T-cell (primary cell): ENCODE data around the gene ABCA3. TPM values are rescaled to one million over a fixed set of nuclear protein-coding genes. Genes with fewer than 3 reads are reported as not detected.

Source experiments
- ATAC-seq, 4 experiments: fragments of 200-7000 bp in 3 of 4; fragments of 150-1000 bp in 1 of 4; cut with Tn5 transposase; replicated peaks in 1 of 4; 1 replicate in 3 of 4; 2 replicates in 1 of 4; pipeline ENCODE4 v1.10.0; 2021; ENCODE audit warnings: moderate library complexity in 3 of 4, mild to moderate bottlenecking in 2 of 4, moderate number of reproducible peaks in 1 of 4
- CTCF ChIA-PET, 2 donors: fragments of 300-600 bp; sonication (Branson Sonifier 250); formaldehyde crosslinking; loops; one replicate each; lab custom pipeline; 2022; ENCODE audit warnings: antibody characterized with exemption in 2 of 2; lab: Charles Lee
- POLR2A ChIA-PET, 2 donors: fragments of 300-600 bp; sonication (Branson Sonifier 250); formaldehyde crosslinking; loops; one replicate each; lab custom pipeline; 2022; ENCODE audit warnings: antibody characterized with exemption in 2 of 2; lab: Charles Lee
- DNase-seq, 35 experiments: peaks; one replicate each; pipeline versions ENCODE4 v3.0.0 to v3.0.0-alpha.2; 2013 to 2023
- H3K27ac ChIP-seq: one replicate; pipeline ENCODE4 v1.5.1; 2013; ENCODE audit warnings: low read length
- H3K27me3 ChIP-seq, 2 experiments: replicated peaks in 1 of 2; 1 replicate in 1 of 2; 2 replicates in 1 of 2; pipeline versions ENCODE4 v1.6.1 to v1.7.0; 2013; ENCODE audit warnings: low read length in 1 of 2, mixed read lengths in 1 of 2; ENCODE audit not compliant: control insufficient read depth in 2 of 2, insufficient read depth in 2 of 2; ENCODE audit errors: extremely low read depth in 1 of 2
- H3K36me3 ChIP-seq, 2 donors: 1 replicate in 1 of 2; 2 replicates in 1 of 2; pipeline versions ENCODE4 v1.6.1 to v1.7.0; 2013; ENCODE audit warnings: low read length in 1 of 2; ENCODE audit not compliant: control insufficient read depth in 2 of 2, insufficient read depth in 1 of 2; ENCODE audit errors: extremely low read depth in 1 of 2
- H3K4me1 ChIP-seq, 2 experiments: 1 replicate in 1 of 2; 2 replicates in 1 of 2; pipeline versions ENCODE4 v1.6.1 to v1.7.0; 2013; ENCODE audit warnings: low read length in 2 of 2, mixed read lengths in 1 of 2; ENCODE audit not compliant: insufficient read depth in 2 of 2, control insufficient read depth in 1 of 2; ENCODE audit errors: extremely low read depth in 1 of 2
- H3K4me3 ChIP-seq, 2 donors: 1 replicate in 1 of 2; 2 replicates in 1 of 2; pipeline versions ENCODE4 v1.5.1 to v1.7.0; 2013; ENCODE audit warnings: mild to moderate bottlenecking in 2 of 2, low read length in 1 of 2, moderate library complexity in 1 of 2; ENCODE audit not compliant: control insufficient read depth in 1 of 2; ENCODE audit errors: extremely low read depth in 1 of 2
- H3K9me3 ChIP-seq: 2 replicates; pipeline ENCODE4 v1.7.0; 2013
- H3K27ac Mint-ChIP-seq, 2 donors: one replicate each; pipeline ENCODE4 v1.8.0; 2020 to 2021; ENCODE audit warnings: mild to moderate bottlenecking in 2 of 2, mixed read lengths in 2 of 2
- H3K27me3 Mint-ChIP-seq, 2 donors: one replicate each; pipeline ENCODE4 v1.8.0; 2021 to 2022; ENCODE audit warnings: mixed read lengths in 2 of 2
- H3K36me3 Mint-ChIP-seq: one replicate; pipeline ENCODE4 v1.8.0; 2021; ENCODE audit warnings: mixed read lengths
- H3K4me1 Mint-ChIP-seq, 3 donors: one replicate each; pipeline ENCODE4 v1.8.0; 2020 to 2022; ENCODE audit warnings: mixed read lengths in 3 of 3, mild to moderate bottlenecking in 1 of 3
- H3K4me3 Mint-ChIP-seq, 3 donors: one replicate each; pipeline ENCODE4 v1.8.0; 2020 to 2022; ENCODE audit warnings: mild to moderate bottlenecking in 3 of 3, mixed read lengths in 3 of 3, moderate library complexity in 3 of 3
- H3K9me3 Mint-ChIP-seq, 3 donors: one replicate each; pipeline ENCODE4 v1.8.0; 2020 to 2022; ENCODE audit warnings: mixed read lengths in 3 of 3
- WGBS: methylation state at CpG from one replicate; pipeline ENCODE4 v1.1.5; 2013; ENCODE audit warnings: missing lambda C conversion rate; ENCODE audit not compliant: insufficient coverage; 5-methylcytosine and 5-hydroxymethylcytosine counted together
- total RNA-seq, 35 experiments: library from RNA in 6 of 35; stranded (reverse) in 6 of 35; fragments of 120-200 nt in 1 of 35; gene quantifications; one replicate each; pipeline versions ENCODE4 v1.2.1 to v1.2.4 and lab custom pipeline; 2013 to 2026

Gene ABCA3
- total RNA-seq, 5 donors from 2014 or later (not counting 1 experiment from before 2014, with no cell fraction given), result 6.6 to 11.1 (median 9.9) TPM

DNA sequence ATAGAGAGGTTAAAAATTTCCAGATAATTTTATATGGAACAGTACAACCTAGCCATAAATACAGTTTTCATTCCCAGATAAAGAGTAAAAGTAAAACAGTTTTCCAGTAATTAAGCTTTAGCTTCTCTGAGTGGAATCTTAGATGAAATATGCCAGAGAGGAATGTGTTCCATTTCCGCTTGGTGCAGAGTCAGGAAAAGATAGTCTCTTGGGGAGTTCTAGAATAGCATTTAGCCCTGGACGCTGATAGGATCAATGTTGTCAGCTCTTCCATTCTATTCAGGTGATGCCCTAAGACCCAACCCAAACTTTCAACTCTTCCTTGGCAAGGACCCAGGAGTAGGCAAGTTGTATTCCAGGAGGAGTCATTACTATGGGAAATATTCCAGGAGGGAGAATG is 30.9 kb upstream of the ABCA3 start:
- Histone ChIP-seq H3K4me1 (no peaks in the 10 kb centered on the region), H3K4me3 (no peak overlapping the region), H3K9me3 (no peaks in the 10 kb centered on the region), H3K27me3 (peaks cover 4 to 14% of the 10 kb centered on the region in 2 experiments), H3K27ac (no peak overlapping the region), H3K36me3 (no peaks in the 10 kb centered on the region)
- ChIA-PET POLR2A (no interaction called here), CTCF (no interaction called here)
- Mint-ChIP-seq H3K4me1 (no peaks in the 10 kb centered on the region), H3K27ac (peak overlapping the region in 1 of 2 donors; percentile 15), H3K4me3 (no peak overlapping the region), H3K9me3 (no peaks in the 10 kb centered on the region), H3K27me3 (peaks cover 23 to 26% of the 10 kb centered on the region in 2 donors), H3K36me3 (no peaks in the 10 kb centered on the region)
- DNase-seq (no peak), ATAC-seq (no peak)
- no CpG with 5 or more reads among the region's 2 CpGs for WGBS

DNA sequence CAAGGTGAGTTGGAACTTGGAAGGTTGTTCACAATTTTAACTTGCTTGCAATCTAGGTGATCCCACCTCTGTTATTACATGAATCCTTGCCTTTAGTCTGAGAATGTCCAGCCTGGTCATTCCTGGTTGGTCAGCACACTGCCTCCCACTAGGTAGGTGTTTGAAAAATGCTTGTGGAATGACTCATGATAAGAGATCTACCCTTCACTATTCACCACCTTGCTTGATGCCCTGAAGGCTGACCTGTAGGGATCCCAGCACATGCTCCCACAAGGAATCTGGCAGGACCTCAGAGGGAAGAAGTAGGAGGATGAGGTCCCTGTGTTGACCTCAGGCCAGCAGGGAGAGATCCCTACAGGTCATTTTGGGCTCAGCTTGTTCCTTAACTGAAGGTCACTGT is 30.2 kb upstream of the ABCA3 start:
- ATAC-seq, result no peak
- Histone ChIP-seq H3K4me1 (no peaks in the 10 kb centered on the region), H3K27ac (no peak overlapping the region), H3K9me3 (no peaks in the 10 kb centered on the region), H3K4me3 (no peak overlapping the region), H3K36me3 (no peaks in the 10 kb centered on the region), H3K27me3 (peaks cover 4 to 14% of the 10 kb centered on the region in 2 experiments)
- peaks cover 26 to 28% of the 10 kb centered on the region in 2 donors for H3K27me3 Mint-ChIP-seq
- H3K4me3 Mint-ChIP-seq, result no peak overlapping the region
- H3K36me3 Mint-ChIP-seq, result no peaks in the 10 kb centered on the region
- CTCF ChIA-PET, result no interaction called here
- H3K4me1 Mint-ChIP-seq, result no peaks in the 10 kb centered on the region
- POLR2A ChIA-PET, result no interaction called here
- DNase-seq, result no peak
- no peak overlapping the region for H3K27ac Mint-ChIP-seq
- H3K9me3 Mint-ChIP-seq, result no peaks in the 10 kb centered on the region

DNA sequence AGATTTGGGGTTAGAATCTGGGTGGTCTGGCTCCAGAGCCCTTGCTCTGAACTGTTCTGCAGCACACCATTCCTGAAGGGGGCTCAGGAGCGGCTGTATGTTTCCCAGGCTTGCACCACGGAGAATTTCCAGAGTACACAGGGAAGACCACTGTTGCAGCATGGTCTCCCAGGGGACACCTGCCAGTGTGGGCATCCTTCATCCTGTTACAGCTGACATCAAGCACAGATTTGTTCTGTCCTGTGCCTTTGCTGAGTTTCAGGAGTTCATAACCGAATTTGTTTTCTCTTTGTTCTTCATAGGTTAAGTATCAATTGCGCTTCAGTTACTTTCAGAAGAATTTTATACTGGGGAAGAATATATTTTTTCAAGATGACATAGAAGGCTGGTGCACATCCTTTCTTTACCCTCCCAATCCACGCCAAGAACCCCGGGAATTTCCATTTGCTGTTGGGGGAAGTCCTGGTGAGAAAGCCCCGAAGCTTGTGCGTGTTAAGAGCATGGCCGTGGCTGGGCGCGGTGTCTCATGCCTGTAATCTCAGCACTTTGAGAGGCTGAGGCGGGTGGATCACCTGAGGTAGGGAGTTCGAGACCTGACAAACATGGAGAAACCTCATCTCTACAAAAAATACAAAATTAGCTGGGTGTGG is 26.3 kb upstream of the ABCA3 start:
- no peak for DNase-seq
- WGBS, result 100% methylated on average over 1 of the region's 13 CpGs
- no peak overlapping the region for H3K27ac Mint-ChIP-seq
- Histone ChIP-seq H3K9me3 (no peaks in the 10 kb centered on the region), H3K4me1 (no peaks in the 10 kb centered on the region), H3K27ac (no peak overlapping the region), H3K4me3 (no peak overlapping the region), H3K27me3 (peaks cover 7 to 24% of the 10 kb centered on the region in 2 experiments), H3K36me3 (no peaks in the 10 kb centered on the region)
- POLR2A ChIA-PET, result no interaction called here
- no peaks in the 10 kb centered on the region for H3K36me3 Mint-ChIP-seq
- no peaks in the 10 kb centered on the region for H3K4me1 Mint-ChIP-seq
- no peak overlapping the region for H3K4me3 Mint-ChIP-seq
- CTCF ChIA-PET, result no interaction called here
- peaks cover 31 to 42% of the 10 kb centered on the region in 2 donors for H3K27me3 Mint-ChIP-seq
- H3K9me3 Mint-ChIP-seq, result no peaks in the 10 kb centered on the region
- no peak for ATAC-seq

DNA sequence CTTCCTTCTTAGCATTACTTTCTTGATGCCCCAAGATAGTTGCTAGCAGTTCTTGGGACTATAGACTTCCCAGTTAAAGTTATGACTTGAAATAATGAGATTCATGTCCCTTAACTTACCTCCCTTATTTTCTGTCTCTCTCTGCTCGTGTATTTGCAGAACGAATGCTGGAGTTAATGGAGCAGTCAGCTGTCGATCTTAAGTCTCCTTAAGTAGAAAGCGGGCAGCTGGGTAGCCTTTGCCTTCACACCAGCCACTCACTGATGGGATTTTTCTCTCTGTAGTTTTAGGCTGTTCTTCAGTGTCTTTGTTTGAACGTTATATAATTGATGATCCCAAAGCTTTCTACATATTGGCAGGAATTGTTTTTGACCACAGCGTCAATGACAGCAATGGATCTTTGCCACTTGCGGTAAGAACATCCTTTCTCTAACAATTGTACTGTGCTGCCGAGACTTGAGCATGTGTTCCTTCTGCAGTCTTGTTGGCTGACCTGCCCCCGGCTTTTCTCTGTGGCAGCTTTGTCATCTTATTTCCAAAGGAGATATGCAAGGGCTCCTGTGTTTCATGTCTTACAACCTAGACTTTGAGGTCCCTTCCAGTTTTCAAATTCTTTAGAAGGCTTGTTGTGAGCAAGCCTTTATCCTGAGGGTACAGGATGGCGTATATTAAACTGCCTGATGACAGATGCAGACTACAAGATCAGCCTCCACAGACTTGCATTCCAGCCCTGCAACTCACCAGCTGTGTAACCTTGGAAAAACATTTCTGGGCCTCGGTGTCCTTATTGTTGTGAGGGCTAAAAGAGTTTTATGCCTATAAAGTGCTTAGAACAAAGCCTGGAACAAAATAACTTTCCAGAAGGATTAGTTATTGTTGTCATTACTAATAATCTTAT is 25.1 kb upstream of the ABCA3 start:
- Histone ChIP-seq H3K27me3 (peaks cover 7 to 24% of the 10 kb centered on the region in 2 experiments), H3K36me3 (no peaks in the 10 kb centered on the region), H3K4me3 (no peak overlapping the region), H3K27ac (no peak overlapping the region), H3K9me3 (no peaks in the 10 kb centered on the region), H3K4me1 (no peaks in the 10 kb centered on the region)
- ChIA-PET POLR2A (no interaction called here), CTCF (no interaction called here)
- ATAC-seq (no peak), DNase-seq (no peak)
- Mint-ChIP-seq H3K27ac (no peak overlapping the region), H3K27me3 (peaks cover 38 to 42% of the 10 kb centered on the region in 2 donors), H3K4me3 (no peak overlapping the region), H3K36me3 (no peaks in the 10 kb centered on the region), H3K9me3 (no peaks in the 10 kb centered on the region), H3K4me1 (no peaks in the 10 kb centered on the region)
- WGBS, result 92% methylated on average over 4 of the region's 11 CpGs

DNA sequence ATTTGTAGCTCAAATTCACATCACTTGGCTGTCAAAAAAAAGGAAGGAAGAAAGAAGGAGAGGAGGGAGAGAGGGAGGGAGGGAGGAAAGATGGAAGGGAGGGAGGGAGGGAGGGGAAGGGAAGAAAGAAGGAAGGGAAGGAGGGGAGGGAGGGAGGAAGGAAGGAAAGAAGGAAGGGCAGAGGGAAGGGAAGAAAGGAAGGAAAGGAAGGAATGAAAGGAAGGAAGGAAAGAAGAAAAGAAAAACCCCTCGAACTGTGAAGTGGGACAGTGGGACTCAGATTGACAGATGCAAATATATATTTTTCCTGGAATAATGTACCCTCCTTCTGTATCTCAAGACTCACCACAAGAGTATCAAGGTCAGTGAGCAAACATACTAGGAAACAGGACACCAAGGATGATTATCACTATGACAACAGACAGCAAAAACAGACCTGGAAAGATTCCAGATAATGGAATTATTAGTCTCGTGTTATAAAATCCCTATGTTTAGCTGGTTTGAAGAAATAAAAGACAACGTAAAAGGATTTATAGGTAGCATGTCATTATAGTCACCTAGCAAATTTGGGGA is 24.2 kb upstream of the ABCA3 start:
- no peak overlapping the region for H3K4me3 Mint-ChIP-seq
- ChIA-PET CTCF (no interaction called here), POLR2A (no interaction called here)
- H3K27me3 Mint-ChIP-seq, result peaks cover 39 to 43% of the 10 kb centered on the region in 2 donors
- Histone ChIP-seq H3K4me3 (no peak overlapping the region), H3K4me1 (no peaks in the 10 kb centered on the region), H3K36me3 (no peaks in the 10 kb centered on the region), H3K9me3 (no peaks in the 10 kb centered on the region), H3K27ac (no peak overlapping the region), H3K27me3 (peaks cover 9 to 27% of the 10 kb centered on the region in 2 experiments)
- no peak overlapping the region for H3K27ac Mint-ChIP-seq
- no peak for DNase-seq
- no CpG with 5 or more reads among the region's 3 CpGs for WGBS
- no peaks in the 10 kb centered on the region for H3K4me1 Mint-ChIP-seq
- no peaks in the 10 kb centered on the region for H3K9me3 Mint-ChIP-seq
- ATAC-seq, result no peak
- no peaks in the 10 kb centered on the region for H3K36me3 Mint-ChIP-seq

DNA sequence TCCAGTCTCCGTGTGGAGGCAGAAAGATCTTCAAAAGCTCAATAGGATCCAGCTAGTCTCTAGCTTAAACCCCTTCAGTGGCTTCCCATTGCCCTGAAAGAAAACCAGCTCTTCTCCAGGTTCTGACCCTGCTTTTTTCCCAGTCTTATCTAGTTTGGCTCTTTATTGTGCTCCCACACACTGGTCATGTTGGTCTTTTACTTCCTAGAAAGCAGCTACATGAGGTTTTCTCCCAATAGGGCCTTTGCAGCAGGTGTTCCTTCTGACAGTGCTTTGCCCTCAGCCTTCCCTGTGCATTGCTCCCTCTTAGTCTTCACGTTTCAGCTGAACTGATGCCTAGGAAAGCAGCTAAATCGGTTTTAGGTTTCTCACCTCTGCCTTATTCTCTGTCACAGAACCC is 21.7 kb upstream of the ABCA3 start:
- H3K27me3 ChIP-seq, result peaks cover 9 to 28% of the 10 kb centered on the region in 2 experiments
- no peak overlapping the region for H3K27ac ChIP-seq
- no peak overlapping the region for H3K27ac Mint-ChIP-seq
- no peaks in the 10 kb centered on the region for H3K36me3 Mint-ChIP-seq
- no peak for ATAC-seq
- no peaks in the 10 kb centered on the region for H3K9me3 ChIP-seq
- no peak overlapping the region for H3K4me3 Mint-ChIP-seq
- no peaks in the 10 kb centered on the region for H3K36me3 ChIP-seq
- ChIA-PET POLR2A (no interaction called here), CTCF (interaction anchor here (0.5 to 0.9 kb wide), 3 partner anchors 24 to 141 kb away, joined by 3 to 4 read pairs (median 3); no protein-coding TSS in a partner anchor)
- peaks cover 46 to 58% of the 10 kb centered on the region in 2 donors for H3K27me3 Mint-ChIP-seq
- no peak for DNase-seq
- H3K4me1 Mint-ChIP-seq, result no peaks in the 10 kb centered on the region
- H3K4me1 ChIP-seq, result no peaks in the 10 kb centered on the region
- no peaks in the 10 kb centered on the region for H3K9me3 Mint-ChIP-seq
- no peak overlapping the region for H3K4me3 ChIP-seq
- 88% methylated on average over 1 of the region's 3 CpGs for WGBS
